ENCODE data around the gene NEXN. TPM values are rescaled to one million over a fixed set of nuclear protein-coding genes. Genes with fewer than 3 reads are reported as not detected.
A peak's percentile ranks its signal among the peaks of the same experiment; 100 is the strongest.

The NEXN gene
- total and polyA plus RNA-seq, 2 experiments from 2014 or later, result 2.6 to 11.8 TPM

DNA sequence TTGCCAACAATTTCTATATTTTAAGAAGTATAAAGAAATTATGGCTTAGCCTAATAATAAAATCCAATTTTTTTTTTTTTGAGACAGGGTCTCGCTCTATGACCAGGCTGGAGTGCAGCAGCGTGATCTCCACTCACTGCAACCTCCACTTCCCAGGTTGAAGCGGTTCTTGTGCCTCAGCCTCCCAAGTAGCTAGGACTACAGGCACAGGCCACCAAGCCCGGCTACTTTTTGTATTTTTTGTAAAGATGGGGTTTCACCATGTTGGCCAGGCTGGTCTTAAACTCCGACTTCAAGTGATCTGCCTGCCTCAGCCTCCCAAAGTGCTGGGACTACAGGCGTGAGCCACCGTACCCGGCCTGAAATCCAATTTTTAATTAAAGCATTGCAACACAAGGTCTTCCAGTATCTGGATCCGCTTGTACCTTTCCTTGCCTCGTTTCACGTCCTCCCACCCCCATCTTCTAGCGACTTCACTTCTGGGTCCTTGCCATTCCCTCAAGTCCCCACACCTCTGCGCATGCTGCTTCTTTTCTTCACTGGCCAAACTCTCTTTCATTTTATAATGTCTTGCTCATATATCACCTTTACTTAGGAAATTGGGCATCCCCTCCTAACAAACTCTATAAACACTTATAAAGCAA is 88.1 kb downstream of the NEXN start:
- Mint-ChIP-seq H3K4me3 (no peak overlapping the region; the same call in 2 of the 3 replicates), H3K36me3 (ENCODE audit: low read depth) (peaks cover 31% of the 10 kb centered on the region), H3K27me3 (ENCODE audit: insufficient read depth, low read depth, poor library complexity) (peaks cover 15% of the 10 kb centered on the region), H3K9me3 (no peaks in the 10 kb centered on the region), H3K27ac (peak overlapping the region; percentile 88), H3K4me1 (peaks cover 39% of the 10 kb centered on the region)
- Histone ChIP-seq H3K9me2 (ENCODE audit: insufficient read depth) (no peaks in the 10 kb centered on the region), H3K4me2 (peak overlapping the region; percentile 73), H3K79me2 (replicated peaks; ENCODE audit: insufficient read depth) (peaks cover 94% of the 10 kb centered on the region), H3K27me3 (ENCODE audit: insufficient read depth) (no peaks in the 10 kb centered on the region), H3K27ac (ENCODE audit: low read depth) (no peak overlapping the region), H3K4me3 (peak overlapping the region; percentile 81), H3K4me1 (ENCODE audit: insufficient read depth) (peaks cover 58% of the 10 kb centered on the region), H3K36me3 (ENCODE audit: insufficient read depth) (no peaks in the 10 kb centered on the region; the same call in 1 of the 2 replicates), H2AFZ (no peak overlapping the region), H3F3A (replicated peaks; ENCODE audit: low read depth) (no peaks in the 10 kb centered on the region), H4K20me1 (replicated peaks; ENCODE audit: insufficient read depth) (peaks cover 40% of the 10 kb centered on the region)
- no peak for DNase-seq (ENCODE audit: low spot score)
- no peak for ATAC-seq
- no peak for TF ChIP-seq EZH2phosphoT487 (IDR thresholded peaks at IDR 0.05; ENCODE audit: unreplicated experiment)

DNA sequence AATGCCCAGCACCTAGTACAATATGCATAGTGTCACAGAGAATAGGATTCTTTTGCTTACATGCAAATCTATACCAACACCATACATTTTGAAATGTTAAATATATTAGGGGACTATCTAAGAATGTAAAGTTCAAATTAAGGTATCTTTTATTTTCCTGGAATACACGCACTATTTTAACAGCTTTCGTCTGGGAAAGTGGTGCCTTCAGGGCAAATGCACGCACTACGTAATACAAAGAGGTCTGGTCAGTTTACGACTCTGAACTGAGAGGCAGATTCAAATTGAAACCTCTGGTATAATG is 89.5 kb downstream of the NEXN start:
- Histone ChIP-seq H3K9me2 (ENCODE audit: insufficient read depth) (no peaks in the 10 kb centered on the region), H3K36me3 (ENCODE audit: insufficient read depth) (no peaks in the 10 kb centered on the region; the same call in 1 of the 2 replicates), H3F3A (replicated peaks; ENCODE audit: low read depth) (no peaks in the 10 kb centered on the region), H3K4me3 (peak overlapping the region; percentile 81), H3K4me2 (peak overlapping the region; percentile 73), H3K27me3 (ENCODE audit: insufficient read depth) (no peaks in the 10 kb centered on the region), H3K27ac (ENCODE audit: low read depth) (no peak overlapping the region), H4K20me1 (replicated peaks; ENCODE audit: insufficient read depth) (peaks cover 37% of the 10 kb centered on the region), H2AFZ (no peak overlapping the region), H3K79me2 (replicated peaks; ENCODE audit: insufficient read depth) (peaks cover 91% of the 10 kb centered on the region), H3K4me1 (ENCODE audit: insufficient read depth) (peaks cover 50% of the 10 kb centered on the region)
- DNase-seq (ENCODE audit: low spot score), result no peak
- peaks cover 12% of the 10 kb centered on the region for H3K27me3 Mint-ChIP-seq (ENCODE audit: insufficient read depth, low read depth, poor library complexity)
- H3K4me1 Mint-ChIP-seq, result peaks cover 39% of the 10 kb centered on the region
- H3K36me3 Mint-ChIP-seq (ENCODE audit: low read depth), result peaks cover 22% of the 10 kb centered on the region
- no peak overlapping the region for H3K4me3 Mint-ChIP-seq
- H3K27ac Mint-ChIP-seq, result no peak overlapping the region
- ATAC-seq, result no peak
- H3K9me3 Mint-ChIP-seq, result no peaks in the 10 kb centered on the region
- TF ChIP-seq ZNF114 (CRISPR knock-in tag; IDR thresholded peaks at IDR 0.05) (no peak), NANOG (IDR thresholded peaks at IDR 0.05; ENCODE audit: borderline replicate concordance) (no peak), ZNF331 (CRISPR knock-in tag; IDR thresholded peaks at IDR 0.05; ENCODE audit: low read depth) (no peak), POLR2AphosphoS5 (IDR thresholded peaks at IDR 0.05; ENCODE audit: low read depth) (no peak), CREB1 (CRISPR knock-in tag; IDR thresholded peaks at IDR 0.05; ENCODE audit: low read depth) (no peak), STAT1 (IDR thresholded peaks at IDR 0.05; ENCODE audit: unreplicated experiment) (no peak), EZH2 (IDR thresholded peaks at IDR 0.05; ENCODE audit: low read depth, unreplicated experiment) (no peak), JUNB (IDR thresholded peaks at IDR 0.05; ENCODE audit: unreplicated experiment) (no peak), EZH2phosphoT487 (IDR thresholded peaks at IDR 0.05; ENCODE audit: unreplicated experiment) (no peak)
- TF ChIP-seq, protein P1, sequence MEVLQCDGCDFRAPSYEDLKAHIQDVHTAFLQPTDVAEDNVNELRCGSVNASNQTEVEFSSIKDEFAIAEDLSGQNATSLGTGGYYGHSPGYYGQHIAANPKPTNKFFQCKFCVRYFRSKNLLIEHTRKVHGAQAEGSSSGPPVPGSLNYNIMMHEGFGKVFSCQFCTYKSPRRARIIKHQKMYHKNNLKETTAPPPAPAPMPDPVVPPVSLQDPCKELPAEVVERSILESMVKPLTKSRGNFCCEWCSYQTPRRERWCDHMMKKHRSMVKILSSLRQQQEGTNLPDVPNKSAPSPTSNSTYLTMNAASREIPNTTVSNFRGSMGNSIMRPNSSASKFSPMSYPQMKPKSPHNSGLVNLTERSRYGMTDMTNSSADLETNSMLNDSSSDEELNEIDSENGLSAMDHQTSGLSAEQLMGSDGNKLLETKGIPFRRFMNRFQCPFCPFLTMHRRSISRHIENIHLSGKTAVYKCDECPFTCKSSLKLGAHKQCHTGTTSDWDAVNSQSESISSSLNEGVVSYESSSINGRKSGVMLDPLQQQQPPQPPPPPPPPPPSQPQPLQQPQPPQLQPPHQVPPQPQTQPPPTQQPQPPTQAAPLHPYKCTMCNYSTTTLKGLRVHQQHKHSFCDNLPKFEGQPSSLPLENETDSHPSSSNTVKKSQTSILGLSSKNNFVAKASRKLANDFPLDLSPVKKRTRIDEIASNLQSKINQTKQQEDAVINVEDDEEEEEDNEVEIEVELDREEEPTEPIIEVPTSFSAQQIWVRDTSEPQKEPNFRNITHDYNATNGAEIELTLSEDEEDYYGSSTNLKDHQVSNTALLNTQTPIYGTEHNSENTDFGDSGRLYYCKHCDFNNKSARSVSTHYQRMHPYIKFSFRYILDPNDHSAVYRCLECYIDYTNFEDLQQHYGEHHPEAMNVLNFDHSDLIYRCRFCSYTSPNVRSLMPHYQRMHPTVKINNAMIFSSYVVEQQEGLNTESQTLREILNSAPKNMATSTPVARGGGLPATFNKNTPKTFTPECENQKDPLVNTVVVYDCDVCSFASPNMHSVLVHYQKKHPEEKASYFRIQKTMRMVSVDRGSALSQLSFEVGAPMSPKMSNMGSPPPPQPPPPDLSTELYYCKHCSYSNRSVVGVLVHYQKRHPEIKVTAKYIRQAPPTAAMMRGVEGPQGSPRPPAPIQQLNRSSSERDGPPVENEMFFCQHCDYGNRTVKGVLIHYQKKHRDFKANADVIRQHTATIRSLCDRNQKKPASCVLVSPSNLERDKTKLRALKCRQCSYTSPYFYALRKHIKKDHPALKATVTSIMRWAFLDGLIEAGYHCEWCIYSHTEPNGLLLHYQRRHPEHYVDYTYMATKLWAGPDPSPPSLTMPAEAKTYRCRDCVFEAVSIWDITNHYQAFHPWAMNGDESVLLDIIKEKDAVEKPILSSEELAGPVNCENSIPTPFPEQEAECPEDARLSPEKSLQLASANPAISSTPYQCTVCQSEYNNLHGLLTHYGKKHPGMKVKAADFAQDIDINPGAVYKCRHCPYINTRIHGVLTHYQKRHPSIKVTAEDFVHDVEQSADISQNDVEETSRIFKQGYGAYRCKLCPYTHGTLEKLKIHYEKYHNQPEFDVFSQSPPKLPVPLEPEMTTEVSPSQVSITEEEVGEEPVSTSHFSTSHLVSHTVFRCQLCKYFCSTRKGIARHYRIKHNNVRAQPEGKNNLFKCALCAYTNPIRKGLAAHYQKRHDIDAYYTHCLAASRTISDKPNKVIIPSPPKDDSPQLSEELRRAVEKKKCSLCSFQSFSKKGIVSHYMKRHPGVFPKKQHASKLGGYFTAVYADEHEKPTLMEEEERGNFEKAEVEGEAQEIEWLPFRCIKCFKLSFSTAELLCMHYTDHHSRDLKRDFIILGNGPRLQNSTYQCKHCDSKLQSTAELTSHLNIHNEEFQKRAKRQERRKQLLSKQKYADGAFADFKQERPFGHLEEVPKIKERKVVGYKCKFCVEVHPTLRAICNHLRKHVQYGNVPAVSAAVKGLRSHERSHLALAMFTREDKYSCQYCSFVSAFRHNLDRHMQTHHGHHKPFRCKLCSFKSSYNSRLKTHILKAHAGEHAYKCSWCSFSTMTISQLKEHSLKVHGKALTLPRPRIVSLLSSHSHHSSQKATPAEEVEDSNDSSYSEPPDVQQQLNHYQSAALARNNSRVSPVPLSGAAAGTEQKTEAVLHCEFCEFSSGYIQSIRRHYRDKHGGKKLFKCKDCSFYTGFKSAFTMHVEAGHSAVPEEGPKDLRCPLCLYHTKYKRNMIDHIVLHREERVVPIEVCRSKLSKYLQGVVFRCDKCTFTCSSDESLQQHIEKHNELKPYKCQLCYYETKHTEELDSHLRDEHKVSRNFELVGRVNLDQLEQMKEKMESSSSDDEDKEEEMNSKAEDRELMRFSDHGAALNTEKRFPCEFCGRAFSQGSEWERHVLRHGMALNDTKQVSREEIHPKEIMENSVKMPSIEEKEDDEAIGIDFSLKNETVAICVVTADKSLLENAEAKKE (CRISPR knock-in tag; IDR thresholded peaks at IDR 0.05), result no peak
- TF ChIP-seq, protein P2, sequence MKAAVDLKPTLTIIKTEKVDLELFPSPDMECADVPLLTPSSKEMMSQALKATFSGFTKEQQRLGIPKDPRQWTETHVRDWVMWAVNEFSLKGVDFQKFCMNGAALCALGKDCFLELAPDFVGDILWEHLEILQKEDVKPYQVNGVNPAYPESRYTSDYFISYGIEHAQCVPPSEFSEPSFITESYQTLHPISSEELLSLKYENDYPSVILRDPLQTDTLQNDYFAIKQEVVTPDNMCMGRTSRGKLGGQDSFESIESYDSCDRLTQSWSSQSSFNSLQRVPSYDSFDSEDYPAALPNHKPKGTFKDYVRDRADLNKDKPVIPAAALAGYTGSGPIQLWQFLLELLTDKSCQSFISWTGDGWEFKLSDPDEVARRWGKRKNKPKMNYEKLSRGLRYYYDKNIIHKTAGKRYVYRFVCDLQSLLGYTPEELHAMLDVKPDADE (IDR thresholded peaks at IDR 0.05), result no peak
- TF ChIP-seq, protein P3, sequence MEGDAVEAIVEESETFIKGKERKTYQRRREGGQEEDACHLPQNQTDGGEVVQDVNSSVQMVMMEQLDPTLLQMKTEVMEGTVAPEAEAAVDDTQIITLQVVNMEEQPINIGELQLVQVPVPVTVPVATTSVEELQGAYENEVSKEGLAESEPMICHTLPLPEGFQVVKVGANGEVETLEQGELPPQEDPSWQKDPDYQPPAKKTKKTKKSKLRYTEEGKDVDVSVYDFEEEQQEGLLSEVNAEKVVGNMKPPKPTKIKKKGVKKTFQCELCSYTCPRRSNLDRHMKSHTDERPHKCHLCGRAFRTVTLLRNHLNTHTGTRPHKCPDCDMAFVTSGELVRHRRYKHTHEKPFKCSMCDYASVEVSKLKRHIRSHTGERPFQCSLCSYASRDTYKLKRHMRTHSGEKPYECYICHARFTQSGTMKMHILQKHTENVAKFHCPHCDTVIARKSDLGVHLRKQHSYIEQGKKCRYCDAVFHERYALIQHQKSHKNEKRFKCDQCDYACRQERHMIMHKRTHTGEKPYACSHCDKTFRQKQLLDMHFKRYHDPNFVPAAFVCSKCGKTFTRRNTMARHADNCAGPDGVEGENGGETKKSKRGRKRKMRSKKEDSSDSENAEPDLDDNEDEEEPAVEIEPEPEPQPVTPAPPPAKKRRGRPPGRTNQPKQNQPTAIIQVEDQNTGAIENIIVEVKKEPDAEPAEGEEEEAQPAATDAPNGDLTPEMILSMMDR (conservative IDR thresholded peaks at IDR 0.05; ENCODE audit: low read depth in 2 of 2), result no peak

Measured in GM23338 (cell line).